Activated naive CD8-positive, alpha-beta T cell treated with anti-CD3 and anti-CD28 coated beads, Interleukin-2, amount 50 U/mL, for 24 hours (primary cell): Measurements from ENCODE around the gene MAP3K19.
"Not testable (repeated sequence)": the region's sequence is repeated elsewhere in the genome, so short reads cannot be mapped to it uniquely, and the experiment has no call there.

Experiments used
- ATAC-seq: fragments of 150-1000 bp; cut with Tn5 transposase; one replicate; pipeline ENCODE4 v1.10.0; 2021
- DNase-seq: peaks from one replicate; pipeline ENCODE4 v3.0.0; 2021
- H3K27ac Mint-ChIP-seq: one replicate; pipeline ENCODE4 v1.8.0; 2021; ENCODE audit warnings: mild to moderate bottlenecking, mixed read lengths
- H3K27me3 Mint-ChIP-seq: one replicate; pipeline ENCODE4 v1.8.0; 2021; ENCODE audit warnings: mixed read lengths
- H3K36me3 Mint-ChIP-seq: one replicate; pipeline ENCODE4 v1.8.0; 2021; ENCODE audit warnings: low read depth, mixed read lengths
- H3K4me1 Mint-ChIP-seq: one replicate; pipeline ENCODE4 v1.8.0; 2021; ENCODE audit warnings: mixed read lengths
- H3K4me3 Mint-ChIP-seq: one replicate; pipeline ENCODE4 v1.8.0; 2021; ENCODE audit warnings: mild to moderate bottlenecking, moderate library complexity, mixed read lengths
- H3K9me3 Mint-ChIP-seq: one replicate; pipeline ENCODE4 v1.8.0; 2021; ENCODE audit warnings: mixed read lengths

Gene MAP3K19

DNA sequence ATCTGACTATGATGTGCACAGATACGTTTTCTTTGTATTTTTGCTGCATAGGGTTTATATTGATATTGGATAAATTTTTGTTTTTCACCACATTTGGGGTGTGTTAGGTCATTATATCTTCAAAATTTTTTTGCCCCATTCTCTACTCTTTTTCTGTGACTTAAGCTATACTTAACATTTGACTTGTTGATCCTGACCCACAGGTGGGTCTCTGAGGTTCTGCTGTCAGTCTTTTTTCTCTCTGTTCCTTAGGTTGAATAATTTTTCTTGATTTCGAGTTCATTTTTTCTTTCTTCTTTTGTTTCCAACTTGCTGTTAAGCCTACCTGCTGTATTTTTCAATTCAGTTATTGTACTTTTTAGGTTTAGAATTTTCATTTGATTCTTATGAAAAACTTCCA, 16.9 kb upstream of the MAP3K19 start:
- Mint-ChIP-seq H3K27ac (no peak overlapping the region), H3K9me3 (peaks cover 14% of the 10 kb centered on the region), H3K36me3 (peaks cover 65% of the 10 kb centered on the region), H3K4me3 (no peak overlapping the region), H3K27me3 (no peaks in the 10 kb centered on the region), H3K4me1 (peaks cover 54% of the 10 kb centered on the region)
- DNase-seq: no peak
- ATAC-seq: no peak

GRCh38 chr2:135063210-135063609, 16.0 kb upstream of the MAP3K19 start:
- no peaks in the 10 kb centered on the region for H3K27me3 Mint-ChIP-seq
- H3K4me3 Mint-ChIP-seq: no peak overlapping the region
- H3K27ac Mint-ChIP-seq: no peak overlapping the region
- no peak for ATAC-seq
- peaks cover 62% of the 10 kb centered on the region for H3K36me3 Mint-ChIP-seq
- H3K9me3 Mint-ChIP-seq: peaks cover 8% of the 10 kb centered on the region
- DNase-seq: no peak
- H3K4me1 Mint-ChIP-seq: peaks cover 54% of the 10 kb centered on the region

DNA sequence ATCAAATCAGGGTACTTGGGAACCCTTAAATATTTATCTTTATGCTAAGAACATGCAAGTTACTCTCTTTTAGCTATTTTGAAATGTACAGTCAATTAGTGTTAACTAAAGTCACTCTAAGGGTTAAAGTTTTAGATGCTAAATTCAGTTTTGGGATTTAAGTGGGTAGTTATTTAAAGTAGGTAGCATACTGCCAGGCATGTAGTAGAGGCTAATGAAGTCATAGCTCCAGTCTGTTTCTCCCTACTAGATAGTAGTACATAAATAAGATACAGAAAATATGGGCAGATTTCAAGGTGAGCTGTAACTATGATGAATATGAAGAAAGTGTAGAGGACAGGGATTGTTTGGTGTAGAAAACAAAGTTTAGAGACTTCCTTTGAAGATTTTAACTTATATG, 12.3 kb upstream of the MAP3K19 start:
- no peak overlapping the region for H3K4me3 Mint-ChIP-seq
- H3K9me3 Mint-ChIP-seq: peaks cover 8% of the 10 kb centered on the region
- no peak for ATAC-seq
- DNase-seq: no peak
- H3K4me1 Mint-ChIP-seq: peaks cover 59% of the 10 kb centered on the region
- no peak overlapping the region for H3K27ac Mint-ChIP-seq
- no peaks in the 10 kb centered on the region for H3K27me3 Mint-ChIP-seq
- H3K36me3 Mint-ChIP-seq: peaks cover 54% of the 10 kb centered on the region

DNA sequence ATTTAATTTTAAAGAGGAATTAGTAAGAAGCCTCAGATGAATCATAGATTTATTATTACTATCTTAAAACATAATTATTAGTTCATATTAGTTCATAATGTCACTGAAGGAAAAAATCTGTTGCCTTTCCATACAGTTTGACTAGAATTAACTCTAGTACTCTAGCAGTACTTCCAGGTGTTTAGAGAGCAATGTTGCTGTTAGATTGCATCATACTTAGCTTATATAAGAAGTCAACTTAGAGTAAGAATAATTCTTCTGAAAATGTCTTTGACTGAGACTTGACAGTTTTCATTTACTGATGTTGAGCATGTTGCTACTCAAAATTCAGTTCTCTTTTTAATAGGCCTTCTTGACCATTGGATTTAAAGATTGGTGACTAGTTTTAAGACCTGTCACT, 9.5 kb upstream of the MAP3K19 start:
- ATAC-seq: no peak
- H3K27me3 Mint-ChIP-seq: peaks cover 2% of the 10 kb centered on the region
- no peak for DNase-seq
- no peaks in the 10 kb centered on the region for H3K9me3 Mint-ChIP-seq
- H3K4me3 Mint-ChIP-seq: no peak overlapping the region
- peaks cover 61% of the 10 kb centered on the region for H3K4me1 Mint-ChIP-seq
- peak overlapping the region; percentile 81 for H3K27ac Mint-ChIP-seq
- peaks cover 36% of the 10 kb centered on the region for H3K36me3 Mint-ChIP-seq

- Mint-ChIP-seq H3K4me1 (peaks cover 71% of the 10 kb centered on the region), H3K9me3 (no peaks in the 10 kb centered on the region), H3K27ac (peak overlapping the region; percentile 99), H3K4me3 (peak overlapping the region; percentile 89), H3K36me3 (peaks cover 27% of the 10 kb centered on the region), H3K27me3 (peaks cover 2% of the 10 kb centered on the region)
- DNase-seq (no peak), ATAC-seq (no peak)
Observed at GRCh38 chr2:135055182-135055786, 8.0 kb upstream of the MAP3K19 start.

GRCh38 chr2:135052997-135053474, 5.8 kb upstream of the MAP3K19 start:
- DNase-seq: peak; percentile 26
- ATAC-seq: peak; percentile 56
- peaks cover 18% of the 10 kb centered on the region for H3K36me3 Mint-ChIP-seq
- peak overlapping the region; percentile 99 for H3K27ac Mint-ChIP-seq
- H3K4me3 Mint-ChIP-seq: peak overlapping the region; percentile 89
- peaks cover 65% of the 10 kb centered on the region for H3K4me1 Mint-ChIP-seq
- H3K27me3 Mint-ChIP-seq: peaks cover 2% of the 10 kb centered on the region
- H3K9me3 Mint-ChIP-seq: no peaks in the 10 kb centered on the region

GRCh38 chr2:135052042-135052876, 5.0 kb upstream of the MAP3K19 start, which contains the start of gene RAB3GAP1:
RAB3GAP1 (plus strand) TSS chr2:135052292; CDS start chr2:135052308, 16 bp downstream.
- Mint-ChIP-seq H3K27ac (peak within 1 kb of the TSS; percentile 99), H3K4me1 (peaks cover 57% of the 10 kb centered on the region), H3K36me3 (peaks cover 18% of the 10 kb centered on the region), H3K9me3 (no peaks in the 10 kb centered on the region), H3K27me3 (peaks cover 2% of the 10 kb centered on the region), H3K4me3 (peak within 1 kb of the TSS; percentile 89)
- ATAC-seq (peak; percentile 82), DNase-seq (peak; percentile 91)

DNA sequence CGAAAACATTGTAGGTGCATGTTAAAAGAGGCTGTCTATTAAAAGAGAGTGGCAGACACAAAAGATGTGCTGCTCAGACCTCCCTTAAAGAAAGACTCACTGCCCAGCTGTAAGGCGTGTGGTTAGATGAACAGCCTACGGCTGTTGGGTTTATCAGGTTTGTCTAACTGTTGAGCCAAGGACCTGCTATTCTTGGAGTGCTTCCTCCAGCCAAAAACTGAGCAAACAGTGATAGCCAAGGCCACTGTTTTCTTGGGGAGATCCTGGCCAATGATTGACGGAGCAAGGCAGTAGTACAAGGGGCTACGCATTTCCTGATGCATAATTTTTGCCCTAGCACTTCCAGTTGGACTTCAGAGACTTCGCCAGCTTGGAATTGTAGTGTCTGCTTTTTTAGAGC, 3.4 kb upstream of the MAP3K19 start:
- Mint-ChIP-seq H3K27me3 (peaks cover 2% of the 10 kb centered on the region), H3K4me1 (peaks cover 45% of the 10 kb centered on the region)

GRCh38 chr2:135050132-135050531, 2.9 kb upstream of the MAP3K19 start:
- Mint-ChIP-seq H3K4me3 (no peak overlapping the region), H3K9me3 (no peaks in the 10 kb centered on the region), H3K4me1 (peaks cover 42% of the 10 kb centered on the region), H3K27ac (no peak overlapping the region), H3K36me3 (peaks cover 7% of the 10 kb centered on the region), H3K27me3 (peaks cover 2% of the 10 kb centered on the region)
- DNase-seq: no peak
- ATAC-seq: no peak

More for the DNA sequence above, 3.4 kb upstream of the MAP3K19 start:
- no peak for ATAC-seq
- H3K4me3 Mint-ChIP-seq: peak overlapping the region; percentile 89
- DNase-seq: no peak
- peak overlapping the region; percentile 52 for H3K27ac Mint-ChIP-seq
- peaks cover 9% of the 10 kb centered on the region for H3K36me3 Mint-ChIP-seq
- no peaks in the 10 kb centered on the region for H3K9me3 Mint-ChIP-seq

DNA sequence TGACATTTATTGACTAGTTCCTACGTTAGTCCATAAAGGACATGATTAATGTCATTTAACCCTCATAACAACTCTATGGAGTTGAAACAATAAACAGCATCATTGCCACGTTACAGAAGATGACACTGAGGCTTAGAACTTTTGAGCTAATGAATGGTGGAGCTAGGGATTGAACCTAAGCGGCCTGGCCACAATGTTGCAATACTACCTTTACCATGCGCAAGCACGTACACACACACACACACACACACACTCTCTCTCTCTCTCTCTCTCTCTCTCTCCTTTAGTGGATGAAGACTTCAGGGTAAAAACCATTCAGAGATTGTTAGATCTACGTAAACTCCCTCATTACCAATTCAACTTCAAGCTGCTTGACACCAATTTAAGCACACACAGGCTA, 875 bp upstream of the MAP3K19 start:
- no peak overlapping the region for H3K4me3 Mint-ChIP-seq
- peaks cover 23% of the 10 kb centered on the region for H3K4me1 Mint-ChIP-seq
- no peak overlapping the region for H3K27ac Mint-ChIP-seq
- ATAC-seq (no peak), DNase-seq (no peak)
- peaks cover 3% of the 10 kb centered on the region for H3K36me3 Mint-ChIP-seq
- H3K27me3 Mint-ChIP-seq: peaks cover 2% of the 10 kb centered on the region
- no peaks in the 10 kb centered on the region for H3K9me3 Mint-ChIP-seq

DNA sequence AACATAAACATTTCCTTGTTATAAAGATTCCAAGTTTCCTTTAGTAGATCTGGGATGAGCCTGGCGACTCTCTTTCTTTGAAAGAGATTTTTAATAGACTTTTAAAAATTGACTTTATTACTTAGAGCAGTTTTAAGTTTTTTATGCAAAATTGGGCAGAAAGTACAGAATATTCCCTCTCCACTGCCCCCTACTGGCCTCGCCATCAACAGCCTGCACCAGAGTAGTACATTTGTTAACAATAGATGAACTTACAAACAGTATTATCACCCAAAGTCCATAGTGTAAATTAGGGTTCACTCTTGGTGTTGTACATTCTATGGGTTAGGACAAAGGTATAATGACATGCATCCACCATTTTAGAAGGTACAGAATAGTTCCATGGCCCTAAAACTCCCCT, 3.9 kb downstream of the MAP3K19 start:
- Mint-ChIP-seq H3K9me3 (no peaks in the 10 kb centered on the region), H3K36me3 (no peaks in the 10 kb centered on the region), H3K4me1 (no peaks in the 10 kb centered on the region), H3K27ac (no peak overlapping the region), H3K27me3 (peaks cover 2% of the 10 kb centered on the region), H3K4me3 (no peak overlapping the region)
- peak; percentile 45 for DNase-seq
- no peak for ATAC-seq

- ATAC-seq (no peak), DNase-seq (no peak)
- Mint-ChIP-seq H3K27ac (no peak overlapping the region), H3K4me3 (no peak overlapping the region), H3K36me3 (no peaks in the 10 kb centered on the region), H3K9me3 (no peaks in the 10 kb centered on the region), H3K4me1 (no peaks in the 10 kb centered on the region), H3K27me3 (peaks cover 2% of the 10 kb centered on the region)
Observed at GRCh38 chr2:135037831-135038230, 9.4 kb downstream of the MAP3K19 start.

DNA sequence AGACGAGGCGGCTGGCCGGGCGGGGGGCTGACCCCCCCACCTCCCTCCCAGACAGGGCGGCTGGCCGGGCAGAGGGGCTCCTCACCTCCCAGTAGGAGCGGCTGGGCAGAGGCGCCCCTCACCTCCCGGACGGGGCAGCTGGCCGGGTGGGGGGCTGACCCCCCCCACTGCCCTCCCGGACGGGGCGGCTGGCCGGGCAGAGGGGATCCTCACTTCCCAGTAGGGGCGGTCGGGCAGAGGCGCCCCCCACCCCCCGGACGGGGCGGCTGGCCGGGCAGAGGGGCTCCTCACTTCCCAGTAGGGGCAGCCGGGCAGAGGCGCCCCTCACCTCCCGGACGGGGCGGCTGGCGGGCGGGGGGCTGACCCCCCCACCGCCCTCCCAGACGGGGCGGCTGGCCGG, 14.0 kb downstream of the MAP3K19 start:
- not testable (repeated sequence) for H3K27ac Mint-ChIP-seq, H3K9me3 Mint-ChIP-seq, ATAC-seq, H3K27me3 Mint-ChIP-seq, H3K4me1 Mint-ChIP-seq, H3K4me3 Mint-ChIP-seq, DNase-seq, H3K36me3 Mint-ChIP-seq

- Mint-ChIP-seq H3K36me3 (no peaks in the 10 kb centered on the region), H3K4me3 (no peak overlapping the region), H3K9me3 (no peaks in the 10 kb centered on the region), H3K4me1 (no peaks in the 10 kb centered on the region), H3K27me3 (peaks cover 4% of the 10 kb centered on the region), H3K27ac (no peak overlapping the region)
- ATAC-seq (no peak), DNase-seq (no peak)
Observed at GRCh38 chr2:135030826-135031225, 16.4 kb downstream of the MAP3K19 start.

- DNase-seq: no peak
- Mint-ChIP-seq H3K36me3 (no peaks in the 10 kb centered on the region), H3K27ac (no peak overlapping the region), H3K4me1 (no peaks in the 10 kb centered on the region), H3K9me3 (no peaks in the 10 kb centered on the region), H3K4me3 (no peak overlapping the region), H3K27me3 (peaks cover 4% of the 10 kb centered on the region)
- no peak for ATAC-seq
Observed at GRCh38 chr2:135029481-135030134, 17.6 kb downstream of the MAP3K19 start.
